HG02759 (cell line): Measurements from ENCODE around the gene APOL2.
"Not testable (repeated sequence)": the region's sequence is repeated elsewhere in the genome, so short reads cannot be mapped to it uniquely, and the experiment has no call there.

Experiments used
- ATAC-seq: cut with Tn5 transposase; IDR thresholded peaks from one replicate; pipeline ENCODE4 v1.9.1; 2021; ENCODE audit warnings: mild to moderate bottlenecking, moderate library complexity; ENCODE audit not compliant: unreplicated experiment

The APOL2 gene

GRCh38 chr22:36263886-36264664 lies 24.7 kb upstream of the APOL2 start:
- ATAC-seq: not testable (repeated sequence)

- not testable (repeated sequence) for ATAC-seq
Measured at GRCh38 chr22:36263216-36263673, 23.9 kb upstream of the APOL2 start.

- ATAC-seq: not testable (repeated sequence)
Measured at GRCh38 chr22:36262307-36262706, 23.0 kb upstream of the APOL2 start.

DNA sequence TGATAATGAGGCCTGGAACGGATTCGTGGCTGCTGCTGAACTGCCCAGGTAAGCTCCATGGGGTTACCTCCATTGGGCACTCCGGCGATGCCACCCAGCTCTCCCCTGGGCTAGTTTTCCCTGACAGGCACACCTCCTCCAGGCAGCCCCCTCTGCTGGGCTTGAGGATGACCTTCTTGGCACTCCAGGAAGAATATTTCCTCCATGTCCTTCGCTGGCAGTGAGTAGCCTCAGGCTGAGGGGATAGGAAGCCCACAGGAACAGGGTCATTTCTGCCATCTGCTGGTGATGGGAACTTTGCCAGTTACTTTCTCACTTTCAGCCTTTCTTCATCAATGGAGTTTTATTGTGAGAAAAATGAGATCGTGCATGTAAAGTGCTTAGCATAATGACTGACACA lies 22.3 kb upstream of the APOL2 start:
- not testable (repeated sequence) for ATAC-seq

GRCh38 chr22:36259615-36260300 lies 20.4 kb upstream of the APOL2 start:
- ATAC-seq: no peak

DNA sequence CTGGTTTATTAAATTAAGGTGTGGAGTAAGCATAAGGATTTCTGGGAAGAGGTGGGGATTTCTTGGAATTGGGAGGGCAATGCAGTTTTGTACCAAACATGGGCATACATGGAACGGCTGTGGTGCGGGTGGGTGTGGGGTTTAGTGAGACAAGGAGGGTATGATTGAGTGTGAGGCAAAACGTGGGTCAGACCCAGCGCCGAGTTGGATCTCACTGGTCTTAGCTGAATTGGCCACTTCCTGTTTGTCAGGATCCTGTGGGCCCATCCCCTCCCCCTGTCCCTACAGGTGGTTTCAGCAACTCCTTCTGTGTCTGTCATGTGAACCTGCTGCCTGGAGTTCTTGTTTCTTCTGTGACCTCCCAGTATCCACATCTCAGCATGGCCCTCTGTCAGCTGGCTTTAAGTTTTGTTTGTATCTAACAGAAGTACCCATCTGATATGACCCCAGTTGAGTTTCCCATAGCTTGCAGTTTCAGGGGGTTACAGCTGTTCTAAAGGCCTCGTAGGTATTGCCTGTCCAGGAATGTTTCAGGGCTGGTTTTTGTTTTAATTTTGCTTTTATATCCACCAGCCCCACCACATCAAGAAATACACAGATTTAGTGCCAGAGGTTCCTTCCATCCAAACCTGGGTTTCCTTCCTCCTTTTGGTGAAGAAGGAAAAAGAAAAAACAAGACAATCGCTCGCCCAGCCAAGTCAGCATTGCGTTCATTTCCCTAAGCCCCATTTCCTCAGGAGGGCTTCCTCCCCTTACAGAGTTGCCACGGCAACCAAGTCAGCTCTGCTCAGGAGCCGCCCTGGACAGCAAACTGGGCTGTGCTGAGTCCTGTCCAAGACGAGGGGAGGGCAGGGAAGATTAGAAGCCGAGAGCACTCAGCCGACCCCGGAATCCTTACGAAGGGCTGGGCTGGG lies 19.6 kb upstream of the APOL2 start:
- ATAC-seq: peak; percentile 45

- no peak for ATAC-seq
Measured at GRCh38 chr22:36257948-36258670, 18.8 kb upstream of the APOL2 start.

DNA sequence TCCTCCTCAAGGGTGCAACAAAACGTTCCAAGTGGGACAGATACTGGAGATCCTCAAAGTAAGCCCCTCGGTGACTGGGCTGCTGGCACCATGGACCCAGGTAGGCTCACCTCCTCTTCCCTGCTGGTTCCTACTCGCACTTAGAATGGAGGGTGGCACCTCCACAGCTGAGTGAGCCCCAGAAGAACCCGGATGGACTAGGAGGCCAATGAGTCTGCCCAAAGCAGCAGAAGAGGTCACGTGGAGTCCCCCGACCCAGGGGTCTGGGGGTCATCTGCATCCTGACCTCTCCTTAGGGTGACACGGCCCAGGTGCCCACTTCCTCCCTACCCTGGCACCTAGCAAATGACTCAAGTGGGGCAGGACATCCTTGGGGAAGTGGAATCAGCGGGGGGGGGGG lies 18.0 kb upstream of the APOL2 start:
- ATAC-seq: no peak

DNA sequence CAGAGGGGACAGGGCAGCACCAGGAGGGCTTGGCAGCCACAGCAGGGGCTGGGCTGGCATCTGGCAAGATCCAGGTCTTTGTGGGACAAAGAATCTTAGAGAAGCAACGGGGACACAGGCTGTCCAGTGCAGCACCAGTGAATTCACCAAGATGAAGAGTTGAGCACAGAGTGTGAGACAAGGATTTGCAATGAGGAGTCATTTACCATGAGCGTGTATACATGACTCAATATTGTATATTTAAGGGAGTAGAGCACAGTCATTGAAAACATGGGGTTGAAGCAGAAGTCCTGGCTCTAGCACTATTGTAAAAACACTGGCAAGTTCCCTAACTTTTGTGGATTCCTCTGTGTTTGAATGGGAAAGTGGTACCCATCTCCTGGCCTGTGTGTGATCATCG lies 17.2 kb upstream of the APOL2 start:
- no peak for ATAC-seq

GRCh38 chr22:36255572-36255971 lies 16.2 kb upstream of the APOL2 start:
- ATAC-seq: not testable (repeated sequence)

- ATAC-seq: no peak
Measured at GRCh38 chr22:36253523-36254490, 14.5 kb upstream of the APOL2 start.

- peak; percentile 76 for ATAC-seq
Measured at GRCh38 chr22:36252754-36253522, 13.6 kb upstream of the APOL2 start, which contains the start of gene APOL1. APOL1 (plus strand) TSS chr22:36253133; CDS start chr22:36254956, 1,823 bp downstream.

DNA sequence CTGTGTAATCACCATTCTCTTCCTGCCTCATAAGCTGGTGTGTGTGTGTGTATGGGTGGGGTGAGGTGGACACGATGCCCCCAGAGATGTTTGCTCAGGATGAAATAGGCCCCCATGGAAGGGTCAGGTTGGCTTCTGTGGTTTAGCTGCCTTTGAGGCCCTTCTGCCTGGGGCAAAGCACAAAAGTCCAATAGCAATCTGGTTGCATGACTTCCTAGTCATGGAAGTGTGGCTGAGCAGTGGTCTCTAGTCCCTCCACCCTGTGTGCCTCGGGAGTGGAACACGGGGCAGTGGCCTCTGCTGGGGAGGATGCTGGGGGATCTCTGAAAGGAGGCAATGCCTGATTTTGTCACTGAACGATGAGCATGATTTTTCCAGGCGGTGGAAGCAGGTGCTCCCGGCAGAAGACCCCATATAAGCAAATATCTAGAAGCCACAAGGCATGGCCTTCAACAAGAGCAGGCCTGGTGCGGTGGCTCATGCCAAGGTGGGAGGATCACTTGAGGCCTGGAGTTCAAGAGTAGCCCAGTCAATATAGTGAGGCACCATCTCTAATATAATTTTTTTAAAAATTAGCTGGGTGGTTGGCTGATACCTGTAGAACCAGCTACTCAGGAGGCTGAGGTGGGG lies 12.8 kb upstream of the APOL2 start:
- ATAC-seq: not testable (repeated sequence)

GRCh38 chr22:36250292-36250960 lies 11.1 kb upstream of the APOL2 start:
- not testable (repeated sequence) for ATAC-seq

GRCh38 chr22:36249160-36249559 lies 9.8 kb upstream of the APOL2 start:
- ATAC-seq: no peak

DNA sequence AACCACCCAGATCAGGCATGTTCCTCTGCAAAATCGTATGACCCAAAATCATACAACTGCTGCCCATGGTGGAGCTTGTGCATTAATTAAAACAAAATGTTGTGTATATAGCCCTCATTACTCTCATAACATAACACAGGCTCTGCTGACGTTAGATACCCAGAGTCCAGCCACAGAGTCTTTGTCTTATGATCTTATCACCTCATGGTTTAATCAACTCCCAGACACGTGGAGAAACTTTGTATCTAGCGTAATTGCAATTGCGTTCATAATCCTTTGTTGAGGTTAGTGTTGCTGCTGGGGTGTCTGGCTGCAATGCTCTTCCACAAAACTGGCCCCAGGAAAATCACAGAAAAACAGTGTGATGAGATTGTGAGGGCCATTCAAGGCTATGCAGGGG lies 8.6 kb upstream of the APOL2 start:
- ATAC-seq: no peak

- ATAC-seq: no peak
Measured at GRCh38 chr22:36246718-36247117, 7.4 kb upstream of the APOL2 start.
